HG03432 (cell line): ENCODE measurements around the gene GBP4.

Source experiments
- ATAC-seq: cut with Tn5 transposase; IDR thresholded peaks from one replicate; pipeline ENCODE4 v1.9.1; 2021; ENCODE audit warnings: mild to moderate bottlenecking, moderate library complexity; ENCODE audit not compliant: unreplicated experiment

Gene GBP4

DNA sequence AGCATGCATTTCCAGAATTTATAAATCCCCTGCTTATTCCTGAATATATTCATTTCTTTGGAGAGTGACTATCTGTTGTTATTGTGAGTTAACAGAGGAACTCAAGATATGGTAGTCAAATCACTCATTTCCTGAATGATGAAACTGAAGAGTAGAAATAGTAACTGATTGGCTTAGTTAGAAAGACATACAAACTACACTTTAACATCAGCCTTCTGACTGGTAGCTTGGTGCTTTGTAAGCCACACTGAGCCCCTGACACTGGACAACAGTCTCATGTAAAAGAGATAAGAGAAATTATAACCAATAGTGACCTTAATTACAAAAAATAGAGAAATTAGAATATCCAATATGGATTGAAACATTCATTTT, 27.7 kb downstream of the GBP4 start:
- no peak for ATAC-seq

DNA sequence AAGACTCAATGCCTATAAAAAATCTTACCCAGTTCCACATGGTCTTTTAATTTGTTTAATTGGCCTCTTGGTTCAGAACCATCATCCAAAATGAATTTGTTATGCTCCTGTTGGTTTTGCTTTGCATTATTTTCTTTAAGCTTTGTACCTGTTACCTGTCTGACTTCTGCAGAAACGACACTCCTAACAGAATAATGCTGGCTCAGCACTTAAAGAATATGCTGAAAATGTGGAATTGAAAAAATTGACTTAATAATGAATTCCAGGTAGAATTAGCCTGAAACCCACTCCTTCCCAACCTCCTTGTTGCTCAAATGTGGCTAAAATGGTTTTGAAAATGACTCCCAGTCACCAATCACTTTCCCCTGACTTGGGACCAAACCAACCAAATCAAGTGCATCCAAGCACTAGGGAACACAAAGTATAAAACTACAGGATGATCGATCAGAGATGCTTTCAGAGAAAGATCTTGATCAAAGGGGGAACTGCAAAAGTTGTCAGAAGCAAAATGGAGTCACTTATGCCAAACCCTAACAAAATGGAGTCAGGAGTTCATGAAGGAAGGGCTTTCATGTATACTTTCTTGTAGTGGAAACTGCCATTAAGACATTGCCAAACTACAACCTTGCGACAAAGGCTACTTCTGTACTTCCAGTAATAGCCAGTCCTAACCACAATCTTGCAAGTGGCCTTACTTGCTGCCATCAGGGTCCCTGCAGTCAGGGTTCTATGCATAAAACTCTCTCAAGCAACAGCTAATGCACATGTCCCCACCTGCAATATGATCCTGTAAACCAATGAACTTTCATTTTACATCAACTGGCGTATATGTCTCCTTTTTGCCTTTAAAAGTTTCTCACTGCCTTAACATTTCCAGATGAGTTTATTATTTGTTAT, 28.3 kb downstream of the GBP4 start:
- ATAC-seq, result no peak

DNA sequence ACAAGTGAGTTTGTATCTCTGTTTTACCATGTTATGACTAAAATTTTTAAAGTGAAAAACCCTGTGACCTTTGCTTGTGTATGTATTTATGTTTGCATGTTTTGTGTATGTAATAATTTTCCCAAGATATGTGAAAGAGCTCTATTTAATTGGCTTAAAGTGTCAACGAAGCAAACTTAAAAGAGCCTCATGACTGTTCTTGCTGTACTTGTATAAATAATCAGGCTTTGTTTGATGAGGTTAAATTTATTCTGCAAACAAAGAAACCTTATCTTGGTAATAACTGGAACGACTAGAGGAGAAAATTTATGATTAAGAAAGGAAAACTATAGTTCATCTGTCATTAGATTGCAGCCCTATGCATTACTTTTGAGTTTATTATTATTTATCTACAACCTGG, 29.6 kb downstream of the GBP4 start:
- ATAC-seq, result no peak

DNA sequence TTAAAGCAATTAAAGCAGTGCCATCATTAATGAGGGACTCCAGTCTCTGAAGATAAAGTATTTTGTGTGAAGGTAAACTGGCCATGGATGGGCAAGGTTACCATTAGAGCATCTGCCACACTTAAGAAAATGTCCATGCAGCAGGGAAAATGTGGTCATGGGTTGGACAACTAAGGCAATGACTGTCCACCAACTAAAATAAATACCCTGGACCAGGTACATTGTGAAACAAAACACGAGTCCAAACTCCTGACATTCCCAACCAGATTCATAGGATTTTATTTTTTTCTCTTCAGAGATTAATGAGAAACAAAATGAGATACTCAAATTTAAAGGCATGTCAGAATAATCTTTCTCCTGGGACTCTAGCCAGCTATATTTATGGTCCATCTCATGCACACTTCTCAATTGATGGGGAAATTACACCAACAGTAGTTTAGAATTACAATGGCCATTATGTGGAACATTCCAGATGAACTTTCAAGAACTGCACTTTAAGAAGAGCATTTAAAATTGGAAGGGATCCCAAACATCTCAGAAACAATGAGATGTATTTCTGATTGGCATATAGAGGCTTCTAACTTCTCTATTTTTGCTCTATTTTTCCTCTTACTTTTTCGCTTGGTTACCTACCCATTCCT, 31.0 kb downstream of the GBP4 start:
- ATAC-seq, result no peak

DNA sequence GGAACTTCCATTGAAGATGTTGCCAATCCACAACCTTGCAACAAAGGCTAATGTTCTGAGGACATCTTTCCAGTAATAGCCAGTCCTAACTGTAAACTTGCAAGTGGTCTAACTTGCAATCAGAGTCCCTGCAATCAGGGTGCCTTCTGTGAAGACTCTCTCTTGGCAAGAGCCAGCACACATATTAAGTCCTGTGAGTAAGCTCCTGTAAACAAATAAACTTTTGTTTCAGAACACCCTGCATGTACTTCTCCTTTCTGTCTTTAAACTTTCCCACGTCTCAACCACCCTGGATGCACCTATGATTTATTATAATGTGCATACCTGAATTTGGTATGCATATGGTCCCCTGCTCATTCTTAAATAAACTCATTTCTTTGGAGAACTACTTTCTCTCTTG, 32.0 kb downstream of the GBP4 start:
- ATAC-seq, result no peak

DNA sequence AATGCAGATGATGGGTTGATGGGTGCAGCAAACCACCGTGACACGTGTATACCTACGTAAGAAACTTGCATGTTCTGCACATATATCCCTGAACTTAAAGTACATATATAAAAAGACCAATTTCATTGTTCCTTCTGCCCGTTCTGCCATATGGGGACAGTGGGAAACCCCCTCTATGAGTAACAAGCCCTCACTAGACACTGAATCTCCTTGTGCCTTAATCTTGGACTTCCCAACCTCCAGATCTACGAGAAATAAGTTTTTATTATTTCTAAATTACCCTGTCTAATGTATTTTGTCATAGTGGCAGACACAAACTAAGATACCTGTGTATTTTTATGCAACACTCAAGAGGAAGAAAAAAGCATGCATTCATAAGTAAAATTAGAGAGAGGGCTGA, 32.9 kb downstream of the GBP4 start:
- no peak for ATAC-seq

DNA sequence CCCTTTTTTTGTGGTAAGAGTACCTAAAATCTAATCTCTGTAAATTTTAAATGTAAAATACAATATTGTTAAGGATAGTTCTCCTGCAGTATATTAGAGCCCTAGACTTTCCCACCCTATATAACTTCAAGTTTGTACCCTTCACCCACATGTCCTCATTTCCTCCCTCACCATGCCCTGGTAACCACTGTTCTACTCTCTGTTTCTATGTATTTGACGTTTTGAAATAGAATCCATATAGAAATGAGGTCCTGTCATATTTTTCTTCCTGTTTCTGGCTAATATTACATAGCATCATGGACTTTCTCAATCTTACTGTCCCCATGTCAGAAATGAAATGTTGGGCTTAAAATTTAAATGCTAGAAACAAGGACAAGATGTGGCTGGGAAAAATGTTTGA, 47.7 kb downstream of the GBP4 start:
- ATAC-seq, result no peak

DNA sequence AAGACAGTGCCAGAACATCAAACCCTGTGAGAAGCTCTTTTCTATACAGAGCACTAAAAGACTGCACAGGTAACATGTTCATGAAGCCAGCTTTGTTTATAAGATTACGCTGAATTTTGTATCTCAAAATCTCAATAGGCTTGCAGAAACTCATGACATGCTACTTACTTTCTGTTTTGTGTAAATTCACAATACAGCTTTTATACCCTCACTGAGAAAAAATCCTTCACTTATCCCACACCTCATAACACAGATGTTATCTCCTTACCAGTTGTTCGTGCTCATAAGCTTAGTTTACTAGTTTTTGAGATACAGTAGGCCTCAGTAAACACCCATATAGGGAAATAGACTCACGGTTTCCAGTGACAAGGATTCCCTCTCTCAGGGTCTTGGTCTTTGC, 48.8 kb downstream of the GBP4 start:
- ATAC-seq, result no peak

DNA sequence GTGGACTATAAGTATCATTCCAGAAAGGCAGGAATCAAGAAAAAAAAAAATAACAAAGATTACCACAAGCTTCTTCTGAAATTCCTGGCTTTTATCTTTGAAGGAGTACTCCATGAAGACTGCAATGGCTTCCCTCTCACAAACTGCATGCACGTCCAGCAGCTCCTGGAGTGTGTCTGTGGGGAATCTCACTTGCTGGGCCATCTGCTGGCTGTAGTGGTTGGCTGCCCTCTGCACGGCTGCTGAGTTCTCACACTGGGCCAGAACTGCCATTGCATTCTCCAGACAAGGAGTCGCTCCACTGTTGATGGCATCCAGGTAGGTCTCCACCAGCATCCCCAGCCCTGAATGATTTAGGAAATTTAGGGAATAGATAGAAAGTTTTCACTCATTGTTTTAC, 49.5 kb downstream of the GBP4 start:
- ATAC-seq, result no peak

DNA sequence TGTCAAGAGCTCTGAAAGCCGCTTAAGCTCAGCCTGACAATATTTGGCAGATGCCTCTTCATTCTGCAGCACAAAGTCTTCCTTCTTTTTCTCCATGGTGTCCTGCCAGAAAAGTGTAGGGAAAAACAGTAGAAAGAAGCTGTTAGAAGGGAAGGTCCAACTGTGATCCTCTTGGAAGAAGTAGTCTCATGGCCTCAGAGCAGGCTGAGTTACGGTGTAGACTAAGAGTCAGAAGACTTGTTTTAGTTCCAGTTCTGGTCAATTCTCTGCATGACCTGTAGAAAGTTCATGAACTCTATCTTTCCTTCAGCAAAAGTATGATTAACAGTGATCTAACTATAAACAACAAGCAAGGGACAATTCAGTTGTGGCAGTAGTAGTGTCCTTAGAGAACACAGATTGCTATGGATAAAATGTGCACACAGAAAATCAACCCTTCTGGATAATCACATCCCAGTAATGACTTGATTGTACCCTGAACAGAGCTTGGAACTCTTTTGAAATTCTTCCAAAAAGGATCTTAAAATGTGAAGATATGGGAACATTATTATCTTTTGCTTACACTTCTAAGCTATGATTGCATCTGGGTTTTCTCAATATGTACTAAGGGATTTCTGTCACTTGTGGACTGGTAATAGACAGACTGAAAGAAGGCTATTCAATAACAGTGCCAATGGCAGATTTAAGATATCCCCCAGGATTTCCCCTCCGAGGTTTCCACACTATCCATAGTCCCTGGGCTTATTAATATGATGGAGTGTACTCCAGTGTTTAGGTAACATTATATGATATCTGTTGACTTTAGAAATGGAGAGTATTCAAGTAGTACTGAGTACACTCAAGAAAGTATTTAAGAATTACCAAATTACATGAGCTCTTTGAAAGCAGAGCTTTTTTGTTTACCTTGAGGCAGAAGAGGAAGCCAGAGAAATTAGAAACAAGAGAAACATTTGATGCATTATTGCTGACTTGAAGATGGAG, 50.8 kb downstream of the GBP4 start:
- ATAC-seq, result no peak

DNA sequence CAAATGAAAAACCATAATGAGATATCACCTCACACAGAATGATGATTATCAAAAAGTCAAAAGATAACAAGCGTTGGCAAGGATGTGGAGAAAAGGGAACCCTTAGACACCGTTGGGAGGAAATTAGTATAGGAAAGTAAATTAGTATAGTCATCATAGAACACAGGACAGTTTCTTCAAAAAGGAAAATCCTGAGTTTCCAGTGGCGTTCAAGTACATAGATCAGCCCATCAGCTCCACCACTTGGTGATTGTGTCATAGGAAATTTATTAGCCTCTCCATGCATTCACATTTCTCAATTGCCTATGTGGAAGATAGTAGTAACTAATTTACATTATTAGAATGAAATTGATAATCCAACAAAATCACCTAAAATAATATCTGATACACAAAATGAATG, 52.0 kb downstream of the GBP4 start:
- ATAC-seq, result no peak

DNA sequence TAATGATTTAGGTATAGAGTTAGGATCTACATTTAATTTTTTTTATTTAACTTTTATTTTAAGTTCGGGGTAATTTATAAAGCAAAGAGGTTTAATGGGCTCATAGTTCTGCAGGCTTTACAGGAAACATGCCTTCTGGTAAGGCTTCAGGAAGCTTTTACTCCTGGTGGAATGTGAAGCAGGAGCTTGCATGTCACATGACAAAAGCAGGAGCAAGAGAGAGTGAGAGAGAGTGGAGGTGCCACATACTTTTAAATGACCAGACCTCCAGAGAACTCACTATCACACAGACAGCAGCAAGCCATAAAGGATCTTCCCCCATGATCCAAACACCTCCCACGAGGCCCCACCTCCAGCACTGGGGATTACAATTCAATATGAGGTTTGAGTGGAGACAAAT, 55.3 kb downstream of the GBP4 start:
- no peak for ATAC-seq

DNA sequence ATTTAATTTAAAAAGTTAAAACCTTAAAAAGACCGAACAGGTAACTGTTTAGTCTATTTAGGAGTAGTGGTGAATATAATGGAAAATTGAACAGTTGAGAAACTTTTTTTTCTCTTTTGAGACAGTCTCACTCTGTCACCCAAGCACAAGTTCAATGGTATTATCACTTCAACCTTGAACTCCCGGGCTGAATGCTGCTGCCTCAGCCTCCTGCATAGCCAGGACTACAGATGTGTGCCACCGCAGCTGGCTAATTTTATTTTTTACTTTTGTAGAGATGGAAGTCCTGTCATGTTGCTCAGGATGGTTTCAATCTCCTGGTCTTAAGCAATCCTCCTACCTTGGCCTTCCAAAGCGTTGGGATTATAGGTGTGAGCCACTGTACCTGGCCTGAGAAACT, 56.6 kb downstream of the GBP4 start:
- no peak for ATAC-seq

DNA sequence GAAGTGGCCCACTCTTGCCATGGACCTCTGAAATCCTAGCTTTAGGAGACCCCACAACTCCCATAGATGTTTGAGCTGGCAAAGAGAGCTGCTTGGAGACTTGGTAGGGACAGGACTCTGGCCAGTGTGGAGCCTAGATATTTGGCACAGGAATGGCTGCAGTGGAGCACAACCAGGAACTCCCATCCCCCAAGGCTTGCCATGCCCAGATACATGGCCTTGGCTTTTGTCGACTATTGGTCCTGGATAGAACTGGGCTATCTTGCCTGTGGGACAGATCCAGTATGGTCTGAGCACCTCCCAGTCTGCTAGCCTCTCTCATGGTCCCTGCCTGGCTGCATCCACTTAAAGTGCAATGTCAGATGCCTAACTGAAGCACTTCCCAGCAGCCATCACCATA, 65.0 kb downstream of the GBP4 start:
- ATAC-seq, result no peak
